ENCODE results near the gene KCNT1. TPM values are rescaled to one million over a fixed set of nuclear protein-coding genes. Genes with fewer than 3 reads are reported as not detected.
"Not testable (repeated sequence)": the region's sequence is repeated elsewhere in the genome, so short reads cannot be mapped to it uniquely, and the experiment has no call there.

KCNT1 gene
- total RNA-seq, 1 donor from 2014 or later: not detected

- no peaks in the 10 kb centered on the region for H3K27me3 Mint-ChIP-seq (ENCODE audit: low read depth)
- intact Hi-C loops (cut with micrococcal nuclease): no loop called here
- H3K9me3 Mint-ChIP-seq: no peaks in the 10 kb centered on the region
- H3K4me3 Mint-ChIP-seq (ENCODE audit: low read depth): no peak overlapping the region
- no peak overlapping the region for H3K27ac Mint-ChIP-seq
- no peak for DNase-seq (ENCODE audit: low spot score)
- H3K4me1 Mint-ChIP-seq (ENCODE audit: low read depth): no peaks in the 10 kb centered on the region
- H3K36me3 Mint-ChIP-seq (ENCODE audit: low read depth): no peaks in the 10 kb centered on the region
Observed at GRCh38 chr9:135666534-135667462, 35.2 kb upstream of the KCNT1 start.

- no peak for DNase-seq (ENCODE audit: low spot score)
- Mint-ChIP-seq H3K4me3 (ENCODE audit: low read depth) (no peak overlapping the region), H3K4me1 (ENCODE audit: low read depth) (no peaks in the 10 kb centered on the region), H3K36me3 (ENCODE audit: low read depth) (no peaks in the 10 kb centered on the region), H3K27me3 (ENCODE audit: low read depth) (no peaks in the 10 kb centered on the region), H3K27ac (no peak overlapping the region), H3K9me3 (no peaks in the 10 kb centered on the region)
- intact Hi-C loops (cut with micrococcal nuclease): no loop called here
Observed at GRCh38 chr9:135667463-135668001, 34.5 kb upstream of the KCNT1 start.

GRCh38 chr9:135669018-135669417 lies 33.0 kb upstream of the KCNT1 start:
- H3K27me3 Mint-ChIP-seq (ENCODE audit: low read depth); H3K27ac Mint-ChIP-seq; H3K9me3 Mint-ChIP-seq; DNase-seq (ENCODE audit: low spot score); intact Hi-C loops (cut with micrococcal nuclease); H3K4me1 Mint-ChIP-seq (ENCODE audit: low read depth); H3K36me3 Mint-ChIP-seq (ENCODE audit: low read depth); H3K4me3 Mint-ChIP-seq (ENCODE audit: low read depth): not testable (repeated sequence)

GRCh38 chr9:135669616-135670285 lies 32.2 kb upstream of the KCNT1 start:
- no peaks in the 10 kb centered on the region for H3K4me1 Mint-ChIP-seq (ENCODE audit: low read depth)

GRCh38 chr9:135670721-135671590 lies 31.0 kb upstream of the KCNT1 start:
- no peak for DNase-seq (ENCODE audit: low spot score)

More at GRCh38 chr9:135669616-135670285, 32.2 kb upstream of the KCNT1 start:
- intact Hi-C loops (cut with micrococcal nuclease): no loop called here
- no peak overlapping the region for H3K27ac Mint-ChIP-seq
- no peak for DNase-seq (ENCODE audit: low spot score)
- no peaks in the 10 kb centered on the region for H3K36me3 Mint-ChIP-seq (ENCODE audit: low read depth)
- no peaks in the 10 kb centered on the region for H3K9me3 Mint-ChIP-seq
- H3K4me3 Mint-ChIP-seq (ENCODE audit: low read depth): no peak overlapping the region
- no peaks in the 10 kb centered on the region for H3K27me3 Mint-ChIP-seq (ENCODE audit: low read depth)

GRCh38 chr9:135671591-135672041 lies 30.4 kb upstream of the KCNT1 start:
- Mint-ChIP-seq H3K27ac (no peak overlapping the region), H3K4me1 (ENCODE audit: low read depth) (no peaks in the 10 kb centered on the region), H3K9me3 (no peaks in the 10 kb centered on the region), H3K27me3 (ENCODE audit: low read depth) (no peaks in the 10 kb centered on the region), H3K36me3 (ENCODE audit: low read depth) (no peaks in the 10 kb centered on the region), H3K4me3 (ENCODE audit: low read depth) (no peak overlapping the region)
- intact Hi-C loops (cut with micrococcal nuclease): no loop called here
- DNase-seq (ENCODE audit: low spot score): no peak

More at GRCh38 chr9:135670721-135671590, 31.0 kb upstream of the KCNT1 start:
- Mint-ChIP-seq H3K4me3 (ENCODE audit: low read depth) (no peak overlapping the region), H3K27me3 (ENCODE audit: low read depth) (no peaks in the 10 kb centered on the region), H3K36me3 (ENCODE audit: low read depth) (no peaks in the 10 kb centered on the region), H3K9me3 (no peaks in the 10 kb centered on the region), H3K4me1 (ENCODE audit: low read depth) (no peaks in the 10 kb centered on the region), H3K27ac (no peak overlapping the region)
- intact Hi-C loops (cut with micrococcal nuclease): no loop called here

- not testable (repeated sequence) for DNase-seq (ENCODE audit: low spot score)
Observed at GRCh38 chr9:135672786-135673185, 29.2 kb upstream of the KCNT1 start.

GRCh38 chr9:135673941-135674340 lies 28.0 kb upstream of the KCNT1 start:
- no peak for DNase-seq (ENCODE audit: low spot score)
- H3K36me3 Mint-ChIP-seq (ENCODE audit: low read depth): no peaks in the 10 kb centered on the region
- H3K4me1 Mint-ChIP-seq (ENCODE audit: low read depth): no peaks in the 10 kb centered on the region
- H3K27me3 Mint-ChIP-seq (ENCODE audit: low read depth): no peaks in the 10 kb centered on the region
- H3K4me3 Mint-ChIP-seq (ENCODE audit: low read depth): no peak overlapping the region
- no peaks in the 10 kb centered on the region for H3K9me3 Mint-ChIP-seq
- H3K27ac Mint-ChIP-seq: no peak overlapping the region
- intact Hi-C loops (cut with micrococcal nuclease): no loop called here

More at GRCh38 chr9:135672786-135673185, 29.2 kb upstream of the KCNT1 start:
- H3K4me1 Mint-ChIP-seq (ENCODE audit: low read depth); H3K27me3 Mint-ChIP-seq (ENCODE audit: low read depth); intact Hi-C loops (cut with micrococcal nuclease); H3K27ac Mint-ChIP-seq; H3K36me3 Mint-ChIP-seq (ENCODE audit: low read depth); H3K4me3 Mint-ChIP-seq (ENCODE audit: low read depth); H3K9me3 Mint-ChIP-seq: not testable (repeated sequence)

- no peaks in the 10 kb centered on the region for H3K9me3 Mint-ChIP-seq
- H3K27ac Mint-ChIP-seq: no peak overlapping the region
- H3K36me3 Mint-ChIP-seq (ENCODE audit: low read depth): no peaks in the 10 kb centered on the region
- DNase-seq (ENCODE audit: low spot score): no peak
- no peaks in the 10 kb centered on the region for H3K4me1 Mint-ChIP-seq (ENCODE audit: low read depth)
- H3K27me3 Mint-ChIP-seq (ENCODE audit: low read depth): no peaks in the 10 kb centered on the region
- intact Hi-C loops (cut with micrococcal nuclease): no loop called here
- no peak overlapping the region for H3K4me3 Mint-ChIP-seq (ENCODE audit: low read depth)
Observed at GRCh38 chr9:135674977-135675376, 27.0 kb upstream of the KCNT1 start.

- no peak overlapping the region for H3K27ac Mint-ChIP-seq
- no peaks in the 10 kb centered on the region for H3K27me3 Mint-ChIP-seq (ENCODE audit: low read depth)
- H3K36me3 Mint-ChIP-seq (ENCODE audit: low read depth): no peaks in the 10 kb centered on the region
- no peak overlapping the region for H3K4me3 Mint-ChIP-seq (ENCODE audit: low read depth)
- H3K9me3 Mint-ChIP-seq: no peaks in the 10 kb centered on the region
- intact Hi-C loops (cut with micrococcal nuclease): no loop called here
- no peak for DNase-seq (ENCODE audit: low spot score)
- H3K4me1 Mint-ChIP-seq (ENCODE audit: low read depth): no peaks in the 10 kb centered on the region
Observed at GRCh38 chr9:135676891-135677290, 25.1 kb upstream of the KCNT1 start.

- no peaks in the 10 kb centered on the region for H3K27me3 Mint-ChIP-seq (ENCODE audit: low read depth)
- H3K36me3 Mint-ChIP-seq (ENCODE audit: low read depth): no peaks in the 10 kb centered on the region
- intact Hi-C loops (cut with micrococcal nuclease): no loop called here
- no peaks in the 10 kb centered on the region for H3K9me3 Mint-ChIP-seq
- no peak overlapping the region for H3K4me3 Mint-ChIP-seq (ENCODE audit: low read depth)
- no peaks in the 10 kb centered on the region for H3K4me1 Mint-ChIP-seq (ENCODE audit: low read depth)
- DNase-seq (ENCODE audit: low spot score): no peak
- H3K27ac Mint-ChIP-seq: no peak overlapping the region
Observed at GRCh38 chr9:135677641-135678168, 24.3 kb upstream of the KCNT1 start.
